Middle frontal gyrus (tissue), 1 donor: Measurements from ENCODE around the gene DUSP5.
"Not testable (repeated sequence)": the region's sequence is repeated elsewhere in the genome, so short reads cannot be mapped to it uniquely, and the experiment has no call there.

Source experiments
- DNase-seq: peaks from one replicate; pipeline ENCODE4 v3.0.0-alpha.2; 2015; ENCODE audit warnings: low spot score; ENCODE audit errors: extremely low spot score

DUSP5 gene

GRCh38 chr10:110514848-110515247, 17.1 kb downstream of the DUSP5 start:
- no peak for DNase-seq

GRCh38 chr10:110516815-110517492, 19.2 kb downstream of the DUSP5 start:
- no peak for DNase-seq

- DNase-seq: no peak
Observed at GRCh38 chr10:110522365-110522988, 24.8 kb downstream of the DUSP5 start.

GRCh38 chr10:110523736-110524135, 26.0 kb downstream of the DUSP5 start:
- DNase-seq: no peak

GRCh38 chr10:110524179-110524858, 26.6 kb downstream of the DUSP5 start:
- DNase-seq: no peak

GRCh38 chr10:110524859-110525232, 27.1 kb downstream of the DUSP5 start:
- no peak for DNase-seq

- no peak for DNase-seq
Observed at GRCh38 chr10:110525349-110526260, 27.9 kb downstream of the DUSP5 start.

GRCh38 chr10:110527731-110528171, 30.0 kb downstream of the DUSP5 start:
- no peak for DNase-seq

GRCh38 chr10:110528224-110528996, 30.7 kb downstream of the DUSP5 start:
- DNase-seq: no peak

- DNase-seq: not testable (repeated sequence)
Observed at GRCh38 chr10:110528997-110529524, 31.4 kb downstream of the DUSP5 start.

GRCh38 chr10:110529596-110530011, 31.9 kb downstream of the DUSP5 start:
- no peak for DNase-seq

GRCh38 chr10:110530131-110530831, 32.6 kb downstream of the DUSP5 start:
- DNase-seq: no peak

GRCh38 chr10:110531687-110532086, 34.0 kb downstream of the DUSP5 start:
- no peak for DNase-seq

GRCh38 chr10:110532628-110533027, 34.9 kb downstream of the DUSP5 start:
- DNase-seq: not testable (repeated sequence)

GRCh38 chr10:110533149-110533548, 35.4 kb downstream of the DUSP5 start:
- DNase-seq: no peak

- no peak for DNase-seq
Observed at GRCh38 chr10:110534571-110534970, 36.9 kb downstream of the DUSP5 start.

GRCh38 chr10:110535958-110536891, 38.5 kb downstream of the DUSP5 start:
- no peak for DNase-seq

- DNase-seq: no peak
Observed at GRCh38 chr10:110539091-110539490, 41.4 kb downstream of the DUSP5 start.

- no peak for DNase-seq
Observed at GRCh38 chr10:110540031-110540430, 42.3 kb downstream of the DUSP5 start.
